Measurements from ENCODE around the gene AGAP1.

GRCh38 chr2:235776531-235776930 is 282.7 kb downstream of the AGAP1 start:
- TF ChIP-seq, protein P1, sequence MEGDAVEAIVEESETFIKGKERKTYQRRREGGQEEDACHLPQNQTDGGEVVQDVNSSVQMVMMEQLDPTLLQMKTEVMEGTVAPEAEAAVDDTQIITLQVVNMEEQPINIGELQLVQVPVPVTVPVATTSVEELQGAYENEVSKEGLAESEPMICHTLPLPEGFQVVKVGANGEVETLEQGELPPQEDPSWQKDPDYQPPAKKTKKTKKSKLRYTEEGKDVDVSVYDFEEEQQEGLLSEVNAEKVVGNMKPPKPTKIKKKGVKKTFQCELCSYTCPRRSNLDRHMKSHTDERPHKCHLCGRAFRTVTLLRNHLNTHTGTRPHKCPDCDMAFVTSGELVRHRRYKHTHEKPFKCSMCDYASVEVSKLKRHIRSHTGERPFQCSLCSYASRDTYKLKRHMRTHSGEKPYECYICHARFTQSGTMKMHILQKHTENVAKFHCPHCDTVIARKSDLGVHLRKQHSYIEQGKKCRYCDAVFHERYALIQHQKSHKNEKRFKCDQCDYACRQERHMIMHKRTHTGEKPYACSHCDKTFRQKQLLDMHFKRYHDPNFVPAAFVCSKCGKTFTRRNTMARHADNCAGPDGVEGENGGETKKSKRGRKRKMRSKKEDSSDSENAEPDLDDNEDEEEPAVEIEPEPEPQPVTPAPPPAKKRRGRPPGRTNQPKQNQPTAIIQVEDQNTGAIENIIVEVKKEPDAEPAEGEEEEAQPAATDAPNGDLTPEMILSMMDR (IDR thresholded peaks at IDR 0.05; ENCODE audit: extremely low read depth in 1 of 2, insufficient read depth in 1 of 2, low read depth in 1 of 2, low read length in 2 of 2), result no peak
- no peak for TF ChIP-seq POLR2AphosphoS5 (IDR thresholded peaks at IDR 0.05; ENCODE audit: insufficient read depth, low read depth, low read length)
- no peak for TF ChIP-seq JUN (IDR thresholded peaks at IDR 0.05; ENCODE audit: borderline replicate concordance, insufficient read depth, insufficient read length, low read depth)
- TF ChIP-seq, protein P2, sequence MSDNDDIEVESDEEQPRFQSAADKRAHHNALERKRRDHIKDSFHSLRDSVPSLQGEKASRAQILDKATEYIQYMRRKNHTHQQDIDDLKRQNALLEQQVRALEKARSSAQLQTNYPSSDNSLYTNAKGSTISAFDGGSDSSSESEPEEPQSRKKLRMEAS (IDR thresholded peaks at IDR 0.05; ENCODE audit: insufficient read depth, insufficient read length), result no peak
- no peak for TF ChIP-seq POLR2A (IDR thresholded peaks at IDR 0.05; ENCODE audit: low read depth, low read length)
- TF ChIP-seq EZH2 (IDR thresholded peaks at IDR 0.05; ENCODE audit: borderline replicate concordance, low read depth, low read length, severe bottlenecking), result no peak
- no peak for TF ChIP-seq MYC (IDR thresholded peaks at IDR 0.05; ENCODE audit: low read depth, low read length)
- no peak for TF ChIP-seq FOS (IDR thresholded peaks at IDR 0.05; ENCODE audit: borderline replicate concordance, insufficient read depth, low read length)

All from endothelial cell of umbilical vein (primary cell).